GM19395 (cell line): ENCODE data around the gene CD58.

ENCODE experiments used
- ATAC-seq: cut with Tn5 transposase; IDR thresholded peaks from one replicate; pipeline ENCODE4 v1.9.1; 2021; ENCODE audit warnings: mild to moderate bottlenecking, moderate library complexity; ENCODE audit not compliant: unreplicated experiment

CD58 gene

GRCh38 chr1:116494745-116495144 lies 76.1 kb downstream of the CD58 start:
- no peak for ATAC-seq

- no peak for ATAC-seq
These were observed 76.5 kb downstream of the CD58 start for GRCh38 chr1:116494353-116494692.

- no peak for ATAC-seq
These were observed 77.1 kb downstream of the CD58 start for GRCh38 chr1:116493484-116494352.

- no peak for ATAC-seq
These were observed 77.8 kb downstream of the CD58 start for GRCh38 chr1:116493036-116493435.

- ATAC-seq: no peak
These were observed 78.4 kb downstream of the CD58 start for GRCh38 chr1:116492358-116492811.

GRCh38 chr1:116491700-116492357 lies 79.0 kb downstream of the CD58 start:
- ATAC-seq: no peak

GRCh38 chr1:116490588-116490987 lies 80.2 kb downstream of the CD58 start:
- no peak for ATAC-seq

GRCh38 chr1:116489231-116489697 lies 81.6 kb downstream of the CD58 start:
- peak; percentile 56 for ATAC-seq

GRCh38 chr1:116488071-116488470 lies 82.8 kb downstream of the CD58 start:
- ATAC-seq: no peak

GRCh38 chr1:116487583-116487982 lies 83.2 kb downstream of the CD58 start:
- no peak for ATAC-seq

GRCh38 chr1:116487031-116487430 lies 83.8 kb downstream of the CD58 start:
- no peak for ATAC-seq

GRCh38 chr1:116486424-116486823 lies 84.4 kb downstream of the CD58 start:
- ATAC-seq: no peak

- no peak for ATAC-seq
These were observed 84.8 kb downstream of the CD58 start for GRCh38 chr1:116485976-116486375.

GRCh38 chr1:116485071-116485735 lies 85.6 kb downstream of the CD58 start:
- peak; percentile 91 for ATAC-seq

GRCh38 chr1:116483481-116484309 lies 87.1 kb downstream of the CD58 start:
- ATAC-seq: no peak

GRCh38 chr1:116482490-116482889 lies 88.3 kb downstream of the CD58 start:
- no peak for ATAC-seq

- no peak for ATAC-seq
These were observed 88.9 kb downstream of the CD58 start for GRCh38 chr1:116481934-116482333.

GRCh38 chr1:116478621-116479020 lies 92.2 kb downstream of the CD58 start:
- ATAC-seq: no peak

GRCh38 chr1:116477429-116477828 lies 93.4 kb downstream of the CD58 start:
- no peak for ATAC-seq

GRCh38 chr1:116476321-116476720 lies 94.5 kb downstream of the CD58 start:
- ATAC-seq: no peak

GRCh38 chr1:116475850-116476218 lies 95.0 kb downstream of the CD58 start:
- no peak for ATAC-seq
